ENCODE results near the gene TSHZ2. TPM values are rescaled to one million over a fixed set of nuclear protein-coding genes. Genes with fewer than 3 reads are reported as not detected.
A peak's percentile ranks its signal among the peaks of the same experiment; 100 is the strongest.

Gene TSHZ2
- total RNA-seq, 1 donor from 2014 or later, result 22.9 TPM

DNA sequence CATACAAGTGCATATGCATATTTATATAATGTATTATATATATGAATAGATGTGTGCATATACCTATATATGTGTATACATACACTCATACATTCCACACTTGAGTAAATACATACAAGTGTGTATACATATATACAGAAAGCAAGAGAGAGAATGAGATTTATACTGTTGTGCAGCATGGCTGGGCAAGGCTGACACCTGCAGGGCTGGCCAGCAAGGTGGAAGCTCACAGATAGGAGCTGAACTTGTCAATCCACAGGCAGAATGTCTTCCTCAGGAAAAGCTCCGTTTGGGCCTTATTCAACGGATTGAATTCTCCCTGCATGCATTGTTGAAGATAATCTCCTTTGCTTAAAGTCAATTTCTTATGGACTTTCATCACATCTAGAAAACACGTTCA, 364.7 kb downstream of the TSHZ2 start:
- Mint-ChIP-seq H3K9me3 (ENCODE audit: low read depth) (no peaks in the 10 kb centered on the region), H3K27ac (no peak overlapping the region), H3K36me3 (ENCODE audit: insufficient read depth) (no peaks in the 10 kb centered on the region), H3K4me3 (ENCODE audit: low read depth) (no peak overlapping the region), H3K27me3 (no peaks in the 10 kb centered on the region), H3K4me1 (ENCODE audit: low read depth) (peaks cover 6% of the 10 kb centered on the region)
- TF ChIP-seq, protein P1, sequence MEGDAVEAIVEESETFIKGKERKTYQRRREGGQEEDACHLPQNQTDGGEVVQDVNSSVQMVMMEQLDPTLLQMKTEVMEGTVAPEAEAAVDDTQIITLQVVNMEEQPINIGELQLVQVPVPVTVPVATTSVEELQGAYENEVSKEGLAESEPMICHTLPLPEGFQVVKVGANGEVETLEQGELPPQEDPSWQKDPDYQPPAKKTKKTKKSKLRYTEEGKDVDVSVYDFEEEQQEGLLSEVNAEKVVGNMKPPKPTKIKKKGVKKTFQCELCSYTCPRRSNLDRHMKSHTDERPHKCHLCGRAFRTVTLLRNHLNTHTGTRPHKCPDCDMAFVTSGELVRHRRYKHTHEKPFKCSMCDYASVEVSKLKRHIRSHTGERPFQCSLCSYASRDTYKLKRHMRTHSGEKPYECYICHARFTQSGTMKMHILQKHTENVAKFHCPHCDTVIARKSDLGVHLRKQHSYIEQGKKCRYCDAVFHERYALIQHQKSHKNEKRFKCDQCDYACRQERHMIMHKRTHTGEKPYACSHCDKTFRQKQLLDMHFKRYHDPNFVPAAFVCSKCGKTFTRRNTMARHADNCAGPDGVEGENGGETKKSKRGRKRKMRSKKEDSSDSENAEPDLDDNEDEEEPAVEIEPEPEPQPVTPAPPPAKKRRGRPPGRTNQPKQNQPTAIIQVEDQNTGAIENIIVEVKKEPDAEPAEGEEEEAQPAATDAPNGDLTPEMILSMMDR (IDR thresholded peaks at IDR 0.05; ENCODE audit: unreplicated experiment), result no peak
- DNase-seq (ENCODE audit: low spot score, unreplicated experiment), result no peak

DNA sequence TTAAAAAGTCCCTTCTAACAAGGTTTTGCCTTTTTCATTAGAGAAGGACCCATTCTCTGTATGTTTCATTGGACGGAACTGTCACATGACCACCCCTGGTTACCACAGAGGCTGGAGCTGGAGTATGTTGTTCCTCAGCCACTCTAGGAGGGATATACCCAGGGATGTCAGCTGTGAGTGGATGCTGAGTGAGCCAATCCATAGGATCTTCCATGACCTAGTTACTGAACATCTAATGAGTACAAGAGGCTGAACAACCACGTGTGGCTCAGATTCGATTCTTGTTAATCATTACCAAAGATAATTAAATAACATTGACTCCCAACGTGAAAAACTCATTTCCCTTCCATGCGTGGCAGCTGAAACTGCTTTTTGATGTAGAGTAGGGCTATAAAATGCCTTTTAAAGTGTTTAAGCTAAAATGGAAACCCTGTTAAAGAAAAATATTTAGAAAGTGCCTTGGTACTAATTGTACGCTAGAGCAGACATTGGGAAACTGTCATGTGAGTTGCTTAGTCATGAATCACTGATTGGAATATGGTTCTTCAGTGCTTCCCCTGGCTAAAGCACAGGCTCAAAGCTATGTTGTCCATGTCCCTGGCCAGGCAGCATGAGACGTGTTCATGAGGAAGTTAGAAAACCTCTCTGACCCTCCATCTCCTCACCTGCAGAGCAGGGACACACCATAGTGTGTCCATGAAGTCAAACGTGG, 365.4 kb downstream of the TSHZ2 start:
- Mint-ChIP-seq H3K27me3 (no peaks in the 10 kb centered on the region), H3K4me3 (ENCODE audit: low read depth) (no peak overlapping the region), H3K4me1 (ENCODE audit: low read depth) (peaks cover 6% of the 10 kb centered on the region), H3K9me3 (ENCODE audit: low read depth) (peaks cover 3% of the 10 kb centered on the region), H3K36me3 (ENCODE audit: insufficient read depth) (no peaks in the 10 kb centered on the region), H3K27ac (peak overlapping the region; percentile 47)
- no peak for DNase-seq (ENCODE audit: low spot score, unreplicated experiment)
- TF ChIP-seq, protein P1 (IDR thresholded peaks at IDR 0.05; ENCODE audit: unreplicated experiment), result no peak

DNA sequence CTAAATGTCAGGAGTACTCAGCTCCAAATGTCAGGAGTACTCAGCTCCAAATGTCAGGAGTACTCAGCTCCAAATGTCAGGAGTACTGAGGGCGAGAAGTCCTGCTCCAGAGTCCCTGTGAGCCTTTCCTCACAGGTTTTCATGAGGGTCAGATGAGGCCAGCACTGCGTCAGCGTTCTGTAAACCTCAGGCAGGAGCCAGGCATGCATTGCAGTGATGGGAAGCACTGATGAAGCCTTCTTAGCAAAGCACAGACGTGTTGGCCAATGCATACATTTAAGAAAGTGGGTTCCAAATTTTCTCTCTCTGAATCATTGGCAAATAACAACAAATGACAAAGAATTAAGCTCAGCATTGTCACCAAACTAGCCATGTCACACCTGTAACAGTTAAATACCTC, 366.6 kb downstream of the TSHZ2 start:
- no peak for DNase-seq (ENCODE audit: low spot score, unreplicated experiment)
- peaks cover 3% of the 10 kb centered on the region for H3K9me3 Mint-ChIP-seq (ENCODE audit: low read depth)
- no peaks in the 10 kb centered on the region for H3K36me3 Mint-ChIP-seq (ENCODE audit: insufficient read depth)
- H3K27me3 Mint-ChIP-seq, result no peaks in the 10 kb centered on the region
- peaks cover 6% of the 10 kb centered on the region for H3K4me1 Mint-ChIP-seq (ENCODE audit: low read depth)
- no peak overlapping the region for H3K4me3 Mint-ChIP-seq (ENCODE audit: low read depth)
- TF ChIP-seq, protein P1 (IDR thresholded peaks at IDR 0.05; ENCODE audit: unreplicated experiment), result no peak
- no peak overlapping the region for H3K27ac Mint-ChIP-seq

DNA sequence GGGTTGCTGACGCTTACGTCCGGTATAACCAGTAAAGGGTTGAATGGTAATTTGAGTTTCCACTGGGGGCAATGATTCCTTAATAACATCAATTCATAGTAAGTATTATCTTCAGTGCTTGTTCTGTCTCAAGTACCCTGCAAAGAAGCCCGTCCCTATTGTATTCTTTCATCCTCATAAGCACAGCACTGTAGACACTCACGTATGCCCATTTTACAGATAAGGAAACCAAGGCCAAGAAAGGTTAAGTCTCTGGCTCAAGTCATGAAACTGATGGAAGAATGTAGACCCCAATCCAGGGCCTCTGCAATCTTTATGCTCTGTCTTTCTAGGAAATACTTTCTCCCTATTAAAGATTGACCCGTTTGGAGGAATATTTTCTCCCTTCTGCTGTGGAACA, 370.3 kb downstream of the TSHZ2 start:
- Mint-ChIP-seq H3K27me3 (no peaks in the 10 kb centered on the region), H3K27ac (no peak overlapping the region)

DNA sequence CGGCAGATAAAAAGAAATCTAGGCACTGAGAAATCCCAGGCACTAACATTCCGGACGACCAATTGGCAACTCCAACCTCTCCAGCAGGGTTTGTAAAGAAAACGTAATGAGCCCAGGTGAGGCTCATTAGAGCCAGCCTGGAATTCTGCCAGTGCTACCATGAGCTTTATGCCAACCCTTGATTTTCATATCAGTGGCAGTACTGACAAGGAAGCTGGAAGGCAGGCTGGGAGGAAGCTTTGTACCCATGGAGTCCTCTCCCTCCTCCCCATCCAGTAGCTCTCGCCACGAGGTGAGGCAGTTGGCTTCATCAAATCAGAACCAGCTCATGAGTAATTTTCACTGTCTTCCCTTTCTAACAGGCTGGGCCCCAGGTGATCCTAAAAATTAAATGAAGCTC, 371.3 kb downstream of the TSHZ2 start:
- Mint-ChIP-seq H3K27ac (no peak overlapping the region), H3K9me3 (ENCODE audit: low read depth) (peaks cover 8% of the 10 kb centered on the region), H3K36me3 (ENCODE audit: insufficient read depth) (no peaks in the 10 kb centered on the region), H3K27me3 (no peaks in the 10 kb centered on the region), H3K4me1 (ENCODE audit: low read depth) (peaks cover 3% of the 10 kb centered on the region), H3K4me3 (ENCODE audit: low read depth) (no peak overlapping the region)
- no peak for DNase-seq (ENCODE audit: low spot score, unreplicated experiment)
- TF ChIP-seq, protein P1 (IDR thresholded peaks at IDR 0.05; ENCODE audit: unreplicated experiment), result no peak

More for the DNA sequence above, 370.3 kb downstream of the TSHZ2 start:
- Mint-ChIP-seq H3K36me3 (ENCODE audit: insufficient read depth) (no peaks in the 10 kb centered on the region), H3K4me3 (ENCODE audit: low read depth) (no peak overlapping the region), H3K9me3 (ENCODE audit: low read depth) (peaks cover 3% of the 10 kb centered on the region), H3K4me1 (ENCODE audit: low read depth) (peaks cover 5% of the 10 kb centered on the region)
- DNase-seq (ENCODE audit: low spot score, unreplicated experiment), result no peak
- TF ChIP-seq, protein P1 (IDR thresholded peaks at IDR 0.05; ENCODE audit: unreplicated experiment), result no peak

All from progenitor cell of endocrine pancreas (in vitro differentiated cells).